Neural cell (in vitro differentiated cells): Measurements from ENCODE around the gene LRGUK.

ENCODE experiments used
- EP300 ChIP-seq: fragments of 450-650 bp; conservative IDR thresholded peaks from 2 replicates; pipeline ENCODE4 v1.6.1; 2014; ENCODE audit warnings: antibody characterized with exemption, mild to moderate bottlenecking, moderate library complexity; ENCODE audit not compliant: poor library complexity, severe bottlenecking
- TF ChIP-seq, protein P1 (sequence below): fragments of 450-650 bp; IDR thresholded peaks from 2 replicates; pipeline ENCODE4 v1.5.1; 2014; ENCODE audit warnings: antibody characterized with exemption, mild to moderate bottlenecking, moderate library complexity; ENCODE audit not compliant: poor library complexity, severe bottlenecking

GRCh38 chr7:134191876-134192275, 64.7 kb downstream of the LRGUK start:
- TF ChIP-seq EP300 = no peak
- TF ChIP-seq, protein P1, sequence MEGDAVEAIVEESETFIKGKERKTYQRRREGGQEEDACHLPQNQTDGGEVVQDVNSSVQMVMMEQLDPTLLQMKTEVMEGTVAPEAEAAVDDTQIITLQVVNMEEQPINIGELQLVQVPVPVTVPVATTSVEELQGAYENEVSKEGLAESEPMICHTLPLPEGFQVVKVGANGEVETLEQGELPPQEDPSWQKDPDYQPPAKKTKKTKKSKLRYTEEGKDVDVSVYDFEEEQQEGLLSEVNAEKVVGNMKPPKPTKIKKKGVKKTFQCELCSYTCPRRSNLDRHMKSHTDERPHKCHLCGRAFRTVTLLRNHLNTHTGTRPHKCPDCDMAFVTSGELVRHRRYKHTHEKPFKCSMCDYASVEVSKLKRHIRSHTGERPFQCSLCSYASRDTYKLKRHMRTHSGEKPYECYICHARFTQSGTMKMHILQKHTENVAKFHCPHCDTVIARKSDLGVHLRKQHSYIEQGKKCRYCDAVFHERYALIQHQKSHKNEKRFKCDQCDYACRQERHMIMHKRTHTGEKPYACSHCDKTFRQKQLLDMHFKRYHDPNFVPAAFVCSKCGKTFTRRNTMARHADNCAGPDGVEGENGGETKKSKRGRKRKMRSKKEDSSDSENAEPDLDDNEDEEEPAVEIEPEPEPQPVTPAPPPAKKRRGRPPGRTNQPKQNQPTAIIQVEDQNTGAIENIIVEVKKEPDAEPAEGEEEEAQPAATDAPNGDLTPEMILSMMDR = no peak
